Stimulated activated CD8-positive, alpha-beta memory T cell treated with anti-CD3 and anti-CD28 coated beads, Interleukin-4, amount 100 ng/mL, for 48 hours (primary cell): Measurements from ENCODE around the gene BPGM.
"Not testable (repeated sequence)": the region's sequence is repeated elsewhere in the genome, so short reads cannot be mapped to it uniquely, and the experiment has no call there.

Source experiments
- DNase-seq: peaks from one replicate; pipeline ENCODE4 v3.0.0-alpha.2; 2020

The BPGM gene

DNA sequence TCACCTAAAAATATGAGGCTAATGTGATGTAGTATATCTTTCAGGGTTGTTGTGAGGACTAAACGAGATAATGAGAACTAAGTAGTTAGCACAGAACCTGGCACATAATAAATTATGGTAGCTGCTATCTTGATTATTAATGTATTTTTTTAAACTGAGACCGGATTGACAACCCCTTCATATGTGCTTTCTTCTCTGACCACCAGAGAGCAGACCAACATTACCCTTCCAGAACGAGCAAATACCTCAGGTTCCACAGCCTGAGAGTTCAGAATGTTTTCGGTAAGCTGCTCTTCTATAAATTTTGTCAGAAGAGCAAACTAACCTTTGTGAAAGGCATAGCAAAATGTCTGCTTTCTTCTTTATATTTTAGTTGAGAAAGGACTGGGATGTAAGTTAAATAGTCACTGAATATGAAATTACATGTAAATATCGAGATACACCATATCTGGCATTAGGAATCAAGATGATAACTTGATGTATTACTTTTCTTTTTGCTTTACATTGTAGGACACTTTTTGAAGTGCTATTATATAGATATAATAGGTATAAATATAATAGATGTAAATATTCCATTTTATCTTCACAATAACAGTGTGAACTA, 13.6 kb upstream of the BPGM start:
- no peak for DNase-seq

DNA sequence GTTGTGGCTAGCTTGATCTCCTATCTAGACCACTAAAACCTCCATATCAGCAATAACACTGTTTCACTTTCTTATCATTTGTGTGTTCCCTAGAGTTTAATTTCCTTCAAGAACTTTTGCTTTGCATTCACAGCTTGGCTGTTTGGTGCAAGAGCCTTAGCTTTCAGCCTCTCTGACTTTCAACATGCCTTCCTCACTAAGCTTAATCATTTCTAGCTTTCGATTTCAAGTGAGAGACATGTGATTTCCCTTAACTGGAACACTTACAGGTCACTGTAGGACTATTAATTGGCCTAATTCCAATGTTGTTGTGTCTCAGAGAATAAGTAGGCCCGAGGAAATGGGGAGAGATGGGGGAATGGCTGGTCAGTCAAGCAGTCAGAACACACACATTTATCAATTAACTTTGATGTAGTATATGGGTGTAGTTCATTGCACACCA, 10.6 kb upstream of the BPGM start:
- no peak for DNase-seq

GRCh38 chr7:134637441-134637840, 9.2 kb upstream of the BPGM start:
- no peak for DNase-seq

GRCh38 chr7:134637934-134638719, 8.5 kb upstream of the BPGM start:
- DNase-seq, result no peak

GRCh38 chr7:134639061-134639460, 7.6 kb upstream of the BPGM start:
- DNase-seq, result no peak

- DNase-seq, result no peak
Measured at GRCh38 chr7:134639683-134640279, 6.9 kb upstream of the BPGM start.

DNA sequence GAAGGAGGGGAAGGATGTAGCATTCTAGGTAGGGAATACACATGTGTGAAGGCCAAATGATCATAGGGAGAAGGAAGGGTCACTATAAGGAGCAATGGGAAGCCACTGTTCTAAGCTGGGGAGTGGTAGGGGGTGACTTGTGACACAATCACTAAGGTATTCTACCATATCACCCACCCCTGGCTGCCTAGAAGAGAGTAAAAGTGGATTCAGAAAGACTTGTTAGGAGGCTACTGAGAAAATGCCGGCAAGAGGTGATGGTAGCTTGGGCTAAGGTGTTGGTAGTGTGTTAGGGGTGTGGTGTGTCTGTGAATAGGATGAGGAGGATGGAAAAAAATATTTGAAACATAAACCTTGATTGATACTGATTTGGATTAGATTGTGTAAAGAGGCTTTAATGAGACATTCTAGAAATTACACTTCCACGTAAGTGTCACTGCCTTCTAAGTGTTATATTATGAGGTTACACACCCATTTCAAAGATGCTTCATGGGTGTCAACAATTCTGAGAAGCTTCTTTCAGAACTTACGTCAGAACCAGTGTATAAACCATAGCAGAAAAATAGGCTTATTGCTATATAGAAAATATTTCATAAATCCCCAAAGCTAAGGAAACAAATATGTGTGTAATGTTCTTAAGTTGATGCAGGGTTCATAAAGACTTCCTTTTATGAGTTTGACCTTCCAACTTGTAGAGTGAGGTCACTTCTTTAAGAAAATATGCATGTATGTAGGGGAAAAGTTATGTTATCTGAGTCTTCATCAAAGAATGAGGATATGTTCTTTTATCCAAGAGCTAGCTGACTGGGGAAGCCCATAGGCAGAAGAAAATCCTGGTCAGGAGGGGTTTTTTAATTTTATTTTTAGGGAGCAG, 5.6 kb upstream of the BPGM start:
- no peak for DNase-seq

DNA sequence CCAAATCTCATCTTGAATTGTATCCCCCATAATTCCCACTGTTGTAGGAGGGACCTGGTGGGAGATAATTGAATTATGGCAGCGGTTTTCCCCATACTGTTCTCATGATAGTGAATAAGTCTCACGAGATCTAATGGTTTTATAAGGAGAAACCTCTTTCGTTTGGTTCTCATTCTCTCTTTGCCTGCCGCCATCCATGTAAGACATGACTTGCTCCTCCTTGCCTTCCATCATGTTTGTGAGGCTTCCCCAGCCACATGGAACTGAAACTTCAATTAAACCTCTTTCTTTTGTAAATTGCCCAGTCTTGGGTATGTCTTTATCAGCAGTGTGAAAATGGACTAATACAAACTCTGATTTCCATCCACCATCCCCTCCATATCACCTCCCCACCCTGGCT, 4.7 kb upstream of the BPGM start:
- DNase-seq, result not testable (repeated sequence)

GRCh38 chr7:134643131-134643530, 3.5 kb upstream of the BPGM start:
- DNase-seq, result no peak

- no peak for DNase-seq
Measured at GRCh38 chr7:134645478-134645877, 1.2 kb upstream of the BPGM start.

- DNase-seq, result no peak
Measured at GRCh38 chr7:134645935-134646334, 718 bp upstream of the BPGM start.

DNA sequence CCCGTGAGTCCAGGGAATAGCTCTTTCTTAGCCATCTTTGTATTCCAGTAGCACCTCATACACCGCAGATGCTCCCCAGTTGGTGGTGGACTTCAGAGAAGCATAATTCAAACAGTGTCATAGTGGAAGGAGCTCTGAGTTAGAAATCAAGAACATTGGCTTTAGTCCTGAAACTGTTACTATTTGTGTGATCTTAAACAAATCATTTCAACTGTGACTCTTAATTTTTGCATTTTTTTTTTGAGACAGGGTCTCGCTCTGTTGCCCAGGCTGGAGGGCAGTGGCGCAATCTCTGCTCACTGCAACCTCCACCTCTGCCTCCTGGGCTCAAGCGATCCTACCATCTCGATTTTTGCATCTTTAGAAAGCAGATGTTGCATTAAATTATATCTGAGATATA, 1.8 kb downstream of the BPGM start:
- no peak for DNase-seq

- DNase-seq, result no peak
Measured at GRCh38 chr7:134649226-134649775, 2.6 kb downstream of the BPGM start.

- DNase-seq, result no peak
Measured at GRCh38 chr7:134651991-134652390, 5.3 kb downstream of the BPGM start.

GRCh38 chr7:134654104-134654775, 7.6 kb downstream of the BPGM start:
- no peak for DNase-seq

- no peak for DNase-seq
Measured at GRCh38 chr7:134657526-134657925, 10.9 kb downstream of the BPGM start.

DNA sequence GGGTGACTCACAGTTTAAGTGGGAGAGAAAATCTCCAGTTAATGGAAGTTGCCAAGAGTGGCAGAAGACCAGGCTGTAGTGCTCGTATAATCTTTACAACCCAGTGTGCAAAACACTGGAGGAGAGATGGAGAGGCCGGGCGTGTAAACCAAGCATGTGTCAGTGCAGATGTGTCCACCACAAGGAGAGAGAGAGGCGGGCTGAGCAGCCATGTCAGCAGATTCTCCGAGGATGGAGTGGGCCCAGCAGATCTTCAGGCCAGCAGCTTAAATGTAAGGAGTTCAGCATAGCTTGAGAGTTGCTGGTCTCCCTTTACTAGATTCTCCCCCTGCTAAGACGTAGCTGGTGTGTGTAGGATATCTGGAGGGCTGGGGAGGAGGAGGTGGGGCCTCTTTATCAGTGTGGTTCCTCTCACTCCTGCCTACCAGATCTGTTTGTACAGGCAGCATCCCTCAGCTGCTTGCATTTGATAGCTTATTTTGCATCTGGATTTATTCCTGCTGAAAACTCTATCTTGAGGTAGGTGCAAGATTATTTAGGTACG, 13.7 kb downstream of the BPGM start:
- DNase-seq, result no peak

DNA sequence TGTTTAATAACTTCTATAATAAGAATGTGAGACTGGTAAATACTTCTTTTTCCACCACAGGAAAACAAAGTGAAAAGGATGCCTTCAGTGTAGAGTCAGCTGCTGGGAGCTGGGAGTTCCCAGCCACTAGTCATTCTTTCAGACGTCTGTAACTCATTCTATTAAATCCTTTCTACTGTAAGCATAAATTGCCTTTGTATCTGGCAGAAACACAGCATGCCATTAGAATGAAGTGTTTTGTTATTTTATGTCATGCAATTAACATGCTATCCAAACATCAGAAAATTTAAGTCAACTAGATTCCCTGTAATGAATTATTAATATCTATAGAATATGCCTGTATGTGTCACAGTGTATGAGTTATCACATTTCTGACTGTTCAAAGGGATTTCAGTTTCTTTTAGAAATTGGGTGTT, 14.3 kb downstream of the BPGM start:
- no peak for DNase-seq

DNA sequence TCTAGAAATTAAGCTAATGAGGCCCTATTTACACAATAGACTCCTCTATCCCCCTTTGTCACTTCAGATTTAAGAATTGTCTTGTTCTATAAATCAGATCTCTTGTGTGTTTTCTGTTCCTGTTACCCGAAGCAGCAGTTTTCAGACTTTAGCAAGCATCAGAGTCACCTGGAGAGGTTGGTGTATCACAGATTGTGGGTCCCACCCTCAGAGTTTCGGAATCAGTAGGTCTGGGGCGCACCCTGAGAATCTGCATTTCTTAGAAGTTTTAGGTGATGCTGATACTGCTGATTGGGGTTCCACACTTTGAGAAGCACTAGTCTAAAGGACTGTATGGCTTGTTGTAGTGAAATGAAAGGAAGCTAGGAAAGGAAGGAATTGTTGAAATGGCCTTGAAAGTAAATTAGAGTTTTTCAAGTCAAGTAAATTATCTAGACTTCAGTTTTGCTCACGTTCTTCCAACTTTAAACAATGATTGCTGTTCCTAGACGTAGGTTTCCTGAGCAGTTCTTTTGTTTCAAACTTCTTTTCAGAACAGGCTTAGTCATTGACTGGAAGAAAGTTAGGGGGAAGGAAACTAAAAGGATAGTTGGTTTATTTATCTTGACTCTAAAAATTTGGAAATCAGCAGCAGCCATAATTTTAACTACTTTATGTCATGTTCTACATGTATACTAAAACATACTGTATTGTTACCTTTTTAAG, 15.7 kb downstream of the BPGM start:
- no peak for DNase-seq

DNA sequence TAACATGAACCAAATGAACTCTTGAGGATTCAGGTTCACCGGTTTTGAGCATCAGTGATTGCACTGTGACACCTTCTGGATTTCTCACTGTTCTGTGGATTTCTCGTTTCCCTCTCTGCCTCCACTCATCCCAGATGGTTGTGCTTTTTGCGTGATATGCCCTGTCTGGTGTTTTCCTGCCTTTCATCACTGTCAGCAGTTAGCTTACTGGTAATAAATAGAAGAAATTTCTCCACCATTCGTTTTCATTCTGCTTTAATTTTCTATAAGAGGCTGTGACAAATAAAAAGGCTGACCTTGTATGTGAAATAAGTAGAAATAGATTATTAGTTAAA, 16.2 kb downstream of the BPGM start:
- DNase-seq, result no peak

- not testable (repeated sequence) for DNase-seq
Measured at GRCh38 chr7:134665045-134665444, 18.4 kb downstream of the BPGM start.

GRCh38 chr7:134667899-134668298, 21.2 kb downstream of the BPGM start:
- DNase-seq, result no peak
